Measurements from ENCODE around the gene GALNT14.

The GALNT14 gene

GRCh38 chr2:31134480-31134879 lies 3.8 kb downstream of the GALNT14 start:
- no peak for DNase-seq (ENCODE audit: low spot score)

GRCh38 chr2:31132786-31133185 lies 5.5 kb downstream of the GALNT14 start:
- DNase-seq (ENCODE audit: low spot score) = no peak

GRCh38 chr2:31131871-31132270 lies 6.4 kb downstream of the GALNT14 start:
- no peak for DNase-seq (ENCODE audit: low spot score)

GRCh38 chr2:31129375-31130171 lies 8.7 kb downstream of the GALNT14 start:
- DNase-seq (ENCODE audit: low spot score) = no peak

GRCh38 chr2:31127931-31128330 lies 10.3 kb downstream of the GALNT14 start:
- no peak for DNase-seq (ENCODE audit: low spot score)

GRCh38 chr2:31125918-31126695 lies 12.1 kb downstream of the GALNT14 start:
- no peak for DNase-seq (ENCODE audit: low spot score)

- DNase-seq (ENCODE audit: low spot score) = no peak
Measured at GRCh38 chr2:31124904-31125303, 13.3 kb downstream of the GALNT14 start.

GRCh38 chr2:31122133-31122532 lies 16.1 kb downstream of the GALNT14 start:
- DNase-seq (ENCODE audit: low spot score) = no peak

- DNase-seq (ENCODE audit: low spot score) = no peak
Measured at GRCh38 chr2:31113765-31114164, 24.5 kb downstream of the GALNT14 start.

- no peak for DNase-seq (ENCODE audit: low spot score)
Measured at GRCh38 chr2:31112544-31112943, 25.7 kb downstream of the GALNT14 start.

- DNase-seq (ENCODE audit: low spot score) = no peak
Measured at GRCh38 chr2:31110998-31111397, 27.2 kb downstream of the GALNT14 start.

- no peak for DNase-seq (ENCODE audit: low spot score)
Measured at GRCh38 chr2:31110431-31110830, 27.8 kb downstream of the GALNT14 start.

GRCh38 chr2:31109633-31110192 lies 28.5 kb downstream of the GALNT14 start:
- DNase-seq (ENCODE audit: low spot score) = no peak

GRCh38 chr2:31108561-31109286 lies 29.5 kb downstream of the GALNT14 start:
- no peak for DNase-seq (ENCODE audit: low spot score)

GRCh38 chr2:31107591-31108300 lies 30.5 kb downstream of the GALNT14 start:
- no peak for DNase-seq (ENCODE audit: low spot score)

GRCh38 chr2:31101701-31102100 lies 36.5 kb downstream of the GALNT14 start:
- no peak for DNase-seq (ENCODE audit: low spot score)

GRCh38 chr2:31097962-31098613 lies 40.2 kb downstream of the GALNT14 start:
- no peak for DNase-seq (ENCODE audit: low spot score)

- DNase-seq (ENCODE audit: low spot score) = no peak
Measured at GRCh38 chr2:31090188-31090587, 48.1 kb downstream of the GALNT14 start.

- DNase-seq (ENCODE audit: low spot score) = no peak
Measured at GRCh38 chr2:31089645-31090044, 48.6 kb downstream of the GALNT14 start.

- no peak for DNase-seq (ENCODE audit: low spot score)
Measured at GRCh38 chr2:31088504-31089195, 49.6 kb downstream of the GALNT14 start.

GRCh38 chr2:31087491-31087890 lies 50.7 kb downstream of the GALNT14 start:
- DNase-seq (ENCODE audit: low spot score) = no peak

All from AG20443 (cell line).